ENCODE results near the gene ACSF3. TPM values are rescaled to one million over a fixed set of nuclear protein-coding genes. Genes with fewer than 3 reads are reported as not detected.

The ACSF3 gene
- total and polyA plus RNA-seq, 7 donors: 13.4 to 26.5 (median 16.2) TPM

DNA sequence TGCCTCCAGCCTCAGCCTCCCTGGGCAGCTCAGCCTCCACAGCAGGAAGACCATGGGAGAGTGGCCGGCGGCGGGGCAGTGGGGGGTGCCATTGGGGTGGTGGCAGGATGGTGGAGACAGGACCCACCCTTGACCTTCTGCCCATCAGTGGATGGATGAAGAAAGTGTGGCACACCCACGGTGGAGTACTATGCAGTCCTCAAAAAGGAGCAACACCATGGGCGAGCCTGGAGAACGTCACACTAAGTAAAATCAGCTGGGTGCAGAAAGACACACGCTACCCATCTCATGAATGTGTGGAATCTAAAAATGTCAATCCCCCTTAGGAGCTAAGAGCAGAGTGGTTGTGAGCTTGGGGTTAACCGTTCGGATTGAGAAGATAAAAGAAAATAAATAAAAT lies 34.8 kb upstream of the ACSF3 start:
- no peak overlapping the region for H3K4me3 ChIP-seq
- H3K4me1 ChIP-seq: no peaks in the 10 kb centered on the region
- H3K36me3 ChIP-seq (ENCODE audit: insufficient read depth in 1 of 2, low read depth in 1 of 2): no peaks in the 10 kb centered on the region
- intact Hi-C loops (cut with DNase I): no loop called here
- H3K9me3 ChIP-seq: no peaks in the 10 kb centered on the region
- H3K27ac ChIP-seq: no peak overlapping the region
- WGBS, 3 donors: 94 to 97% (median 96%) methylated on average over 9 of the region's 9 CpGs
- peaks cover 0 to 59% (median 10%) of the 10 kb centered on the region in 3 donors for H3K27me3 ChIP-seq (ENCODE audit: insufficient read depth in 3 of 3, low read length in 2 of 3)
- ATAC-seq (no peak), DNase-seq (no peak)
- TF ChIP-seq, protein P1, sequence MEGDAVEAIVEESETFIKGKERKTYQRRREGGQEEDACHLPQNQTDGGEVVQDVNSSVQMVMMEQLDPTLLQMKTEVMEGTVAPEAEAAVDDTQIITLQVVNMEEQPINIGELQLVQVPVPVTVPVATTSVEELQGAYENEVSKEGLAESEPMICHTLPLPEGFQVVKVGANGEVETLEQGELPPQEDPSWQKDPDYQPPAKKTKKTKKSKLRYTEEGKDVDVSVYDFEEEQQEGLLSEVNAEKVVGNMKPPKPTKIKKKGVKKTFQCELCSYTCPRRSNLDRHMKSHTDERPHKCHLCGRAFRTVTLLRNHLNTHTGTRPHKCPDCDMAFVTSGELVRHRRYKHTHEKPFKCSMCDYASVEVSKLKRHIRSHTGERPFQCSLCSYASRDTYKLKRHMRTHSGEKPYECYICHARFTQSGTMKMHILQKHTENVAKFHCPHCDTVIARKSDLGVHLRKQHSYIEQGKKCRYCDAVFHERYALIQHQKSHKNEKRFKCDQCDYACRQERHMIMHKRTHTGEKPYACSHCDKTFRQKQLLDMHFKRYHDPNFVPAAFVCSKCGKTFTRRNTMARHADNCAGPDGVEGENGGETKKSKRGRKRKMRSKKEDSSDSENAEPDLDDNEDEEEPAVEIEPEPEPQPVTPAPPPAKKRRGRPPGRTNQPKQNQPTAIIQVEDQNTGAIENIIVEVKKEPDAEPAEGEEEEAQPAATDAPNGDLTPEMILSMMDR (IDR thresholded peaks at IDR 0.05): no peak

DNA sequence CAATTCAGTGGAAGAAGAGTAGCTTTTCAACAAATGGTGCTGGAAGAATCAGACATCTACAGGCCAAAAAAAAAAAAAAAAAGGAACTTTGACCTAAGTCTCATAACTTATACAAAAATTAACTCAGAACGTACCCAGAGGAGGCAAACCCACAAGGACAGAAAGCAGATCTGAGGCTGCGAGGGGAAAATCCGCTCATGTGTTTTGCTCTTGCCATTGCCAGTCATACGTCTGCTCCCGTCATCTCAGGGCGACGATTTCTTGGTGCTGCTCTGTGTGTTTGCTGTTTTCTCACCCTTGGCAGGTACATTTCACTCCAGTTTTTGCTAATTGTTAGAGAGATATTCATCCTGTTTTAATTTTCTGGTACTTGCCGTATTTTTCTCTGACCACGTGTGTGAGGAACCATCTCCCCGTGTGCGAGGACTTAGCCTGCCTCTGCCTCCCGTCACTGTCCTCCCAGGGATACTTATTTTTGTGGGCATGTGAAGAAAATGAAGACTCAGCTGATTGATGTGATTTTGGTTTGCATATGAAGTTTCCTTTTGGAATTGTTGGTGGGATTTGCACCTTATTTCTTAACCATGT lies 33.4 kb upstream of the ACSF3 start:
- peaks cover 0 to 44% (median 7%) of the 10 kb centered on the region in 3 donors for H3K27me3 ChIP-seq (ENCODE audit: insufficient read depth in 3 of 3, low read length in 2 of 3)
- no peak overlapping the region for H3K4me3 ChIP-seq
- DNase-seq: no peak
- H3K4me1 ChIP-seq: no peaks in the 10 kb centered on the region
- H3K9me3 ChIP-seq: no peaks in the 10 kb centered on the region
- intact Hi-C loops (cut with DNase I): no loop called here
- WGBS, 3 donors: 65 to 70% (median 69%) methylated on average over 12 of the region's 12 CpGs
- no peak for ATAC-seq
- H3K36me3 ChIP-seq (ENCODE audit: insufficient read depth in 1 of 2, low read depth in 1 of 2): no peaks in the 10 kb centered on the region
- TF ChIP-seq, protein P1 (IDR thresholded peaks at IDR 0.05): no peak
- no peak overlapping the region for H3K27ac ChIP-seq

DNA sequence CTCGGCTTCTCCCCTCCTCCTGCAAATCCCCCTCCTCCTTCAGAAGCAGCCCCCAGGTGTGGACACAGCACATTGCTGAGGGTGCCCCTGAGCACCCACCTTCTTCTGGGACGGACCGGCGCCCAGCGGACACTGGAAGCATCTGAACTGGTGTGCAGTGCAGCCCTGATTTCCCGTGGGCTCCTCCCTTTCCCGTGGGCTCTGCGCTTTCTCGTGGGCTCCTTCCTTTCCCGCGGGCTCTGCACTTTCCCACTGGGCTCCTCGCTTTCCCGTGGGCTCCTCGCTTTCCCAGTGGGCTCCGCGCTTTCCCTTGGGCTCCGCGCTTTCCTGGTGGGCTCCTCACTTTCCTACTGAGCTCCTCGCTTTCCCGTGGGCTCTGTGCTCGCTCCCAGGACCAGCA lies 32.6 kb upstream of the ACSF3 start:
- intact Hi-C loops (cut with DNase I): no loop called here

DNA sequence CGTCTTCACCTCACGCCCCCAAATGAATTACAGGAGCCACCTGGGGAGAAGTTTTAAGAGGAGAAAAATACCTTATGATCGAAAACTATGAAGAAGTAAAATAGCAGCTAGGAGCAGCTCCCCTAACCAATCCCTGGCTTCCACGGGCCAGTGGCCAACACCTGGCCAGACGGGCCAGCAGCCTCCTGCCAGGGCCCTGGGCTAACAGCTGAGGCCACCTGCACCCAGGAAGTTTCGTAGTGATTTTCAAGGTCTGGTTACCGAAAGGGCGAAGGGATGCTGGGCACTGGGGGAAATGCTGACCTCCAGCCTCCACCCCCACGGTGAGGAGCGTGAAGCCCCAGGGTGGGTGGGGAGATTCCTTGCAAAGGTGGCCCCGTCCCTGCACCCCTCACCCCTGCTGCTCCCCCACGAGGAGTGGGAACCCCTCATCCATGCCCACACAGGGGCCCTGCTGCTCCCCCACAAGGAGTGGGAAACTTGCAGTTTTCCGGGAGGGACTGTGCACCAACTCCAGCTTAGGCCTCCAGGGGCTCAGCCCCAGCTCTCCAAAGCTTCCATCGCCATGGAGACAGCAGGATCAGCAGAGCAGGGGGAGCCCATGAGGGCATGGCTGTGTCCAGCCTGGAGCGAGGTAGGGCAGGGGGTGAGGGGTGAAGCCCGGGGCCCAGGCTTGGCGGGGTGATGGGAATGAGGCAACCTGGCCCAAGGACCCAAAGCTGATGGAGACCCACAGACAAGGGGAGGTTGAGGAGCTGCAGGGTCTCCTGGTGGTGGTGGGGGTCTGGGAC lies 31.9 kb upstream of the ACSF3 start:
- DNase-seq (no peak), ATAC-seq (no peak)
- no peak overlapping the region for H3K4me3 ChIP-seq
- no peaks in the 10 kb centered on the region for H3K4me1 ChIP-seq
- WGBS, 3 donors: 48 to 54% (median 52%) methylated on average over 17 of the region's 17 CpGs
- intact Hi-C loops (cut with DNase I): no loop called here
- H3K27ac ChIP-seq: no peak overlapping the region
- H3K9me3 ChIP-seq: no peaks in the 10 kb centered on the region
- no peaks in the 10 kb centered on the region for H3K36me3 ChIP-seq (ENCODE audit: insufficient read depth in 1 of 2, low read depth in 1 of 2)
- TF ChIP-seq, protein P1 (IDR thresholded peaks at IDR 0.05): no peak
- H3K27me3 ChIP-seq (ENCODE audit: insufficient read depth in 3 of 3, low read length in 2 of 3): peaks cover 0 to 41% (median 10%) of the 10 kb centered on the region in 3 donors

More for the DNA sequence above, 32.6 kb upstream of the ACSF3 start:
- H3K4me3 ChIP-seq: no peak overlapping the region
- DNase-seq: no peak
- no peaks in the 10 kb centered on the region for H3K36me3 ChIP-seq (ENCODE audit: insufficient read depth in 1 of 2, low read depth in 1 of 2)
- WGBS, 3 donors: 63 to 70% (median 68%) methylated on average over 21 of the region's 21 CpGs
- no peak for ATAC-seq
- H3K27ac ChIP-seq: no peak overlapping the region
- peaks cover 0 to 41% (median 10%) of the 10 kb centered on the region in 3 donors for H3K27me3 ChIP-seq (ENCODE audit: insufficient read depth in 3 of 3, low read length in 2 of 3)
- H3K4me1 ChIP-seq: no peaks in the 10 kb centered on the region
- TF ChIP-seq, protein P1 (IDR thresholded peaks at IDR 0.05): no peak
- H3K9me3 ChIP-seq: no peaks in the 10 kb centered on the region
